Activated CD4-positive, alpha-beta T cell treated with anti-CD3 and anti-CD28 coated beads, Interleukin-10, Interleukin-2, amounts not matched to agents 100 ng/mL and 50 ng/mL, durations not matched to agents 16 hours and 8 hours (primary cell): ENCODE measurements around the gene CEBPZOS.
A peak's percentile ranks its signal among the peaks of the same experiment; 100 is the strongest.

ENCODE experiments used
- DNase-seq: peaks from one replicate; pipeline ENCODE4 v3.0.0-alpha.2; 2020

CEBPZOS gene

DNA sequence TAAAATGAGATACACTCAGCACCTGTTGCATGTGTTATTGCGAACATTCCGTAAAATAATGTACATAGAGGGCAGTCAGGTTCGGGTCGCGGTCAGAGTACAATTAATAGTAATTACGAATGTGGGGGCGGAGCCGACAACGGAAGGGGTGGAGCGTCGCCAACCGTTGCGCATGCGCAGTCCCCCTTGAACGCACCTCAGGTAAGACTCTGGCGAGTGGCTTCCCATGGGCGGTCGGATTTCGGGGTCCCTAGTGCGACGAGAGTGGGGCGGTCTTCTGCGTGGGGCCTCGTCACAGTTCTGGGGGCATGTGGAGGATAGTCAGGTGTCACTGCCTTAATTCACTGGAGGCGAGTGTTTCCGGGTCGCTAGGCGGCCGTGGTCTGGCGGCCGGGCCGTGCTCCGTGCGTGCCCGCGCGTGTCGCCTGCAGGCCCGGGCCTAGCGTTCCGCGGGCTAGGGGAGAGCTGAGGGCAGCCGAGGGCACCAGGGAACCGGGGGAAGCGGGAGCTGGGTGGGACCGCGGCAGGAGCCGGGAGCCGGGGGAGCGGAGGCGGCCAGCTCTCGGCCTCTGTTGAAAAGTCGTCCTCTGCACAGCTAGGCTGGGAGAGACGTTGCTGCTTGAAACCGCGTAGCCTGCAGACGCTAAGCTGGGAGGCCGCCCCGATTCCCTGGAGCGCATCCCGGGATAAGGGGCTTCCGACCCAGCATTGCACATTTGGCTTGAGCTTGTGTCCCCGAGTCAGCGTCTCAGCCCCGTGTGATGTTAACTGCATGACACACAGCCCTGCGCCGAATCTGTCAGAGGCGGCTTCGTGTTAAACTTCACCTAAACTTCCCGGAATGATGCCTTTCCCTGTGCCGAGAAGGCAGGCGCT lies at the start of gene CEBPZOS:
TSS of gene CEBPZOS (plus strand) at position 177 of the 876 bp plus-strand sequence. CDS start 3,209 bp downstream, outside the sequence.
- peak; percentile 92 for DNase-seq

DNA sequence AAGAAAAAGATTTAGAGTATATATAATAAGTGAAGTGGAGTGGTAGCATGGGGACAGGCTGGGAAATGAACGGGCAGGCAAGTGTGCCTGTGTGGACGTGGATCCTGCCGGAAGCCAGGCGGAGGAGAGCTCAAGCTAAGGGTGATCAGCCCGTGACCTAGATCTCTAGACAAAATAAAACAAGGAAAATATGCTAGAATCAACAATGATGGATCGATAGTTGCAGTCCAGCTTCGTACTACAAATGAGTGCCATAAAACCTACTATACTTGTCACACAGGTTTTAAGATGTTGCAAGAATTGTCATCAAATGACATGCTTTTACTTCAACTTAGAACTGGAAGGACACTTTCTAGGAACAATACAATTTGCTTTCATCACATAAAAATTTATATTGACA lies 48.0 kb upstream of the CEBPZOS start:
- DNase-seq: no peak

DNA sequence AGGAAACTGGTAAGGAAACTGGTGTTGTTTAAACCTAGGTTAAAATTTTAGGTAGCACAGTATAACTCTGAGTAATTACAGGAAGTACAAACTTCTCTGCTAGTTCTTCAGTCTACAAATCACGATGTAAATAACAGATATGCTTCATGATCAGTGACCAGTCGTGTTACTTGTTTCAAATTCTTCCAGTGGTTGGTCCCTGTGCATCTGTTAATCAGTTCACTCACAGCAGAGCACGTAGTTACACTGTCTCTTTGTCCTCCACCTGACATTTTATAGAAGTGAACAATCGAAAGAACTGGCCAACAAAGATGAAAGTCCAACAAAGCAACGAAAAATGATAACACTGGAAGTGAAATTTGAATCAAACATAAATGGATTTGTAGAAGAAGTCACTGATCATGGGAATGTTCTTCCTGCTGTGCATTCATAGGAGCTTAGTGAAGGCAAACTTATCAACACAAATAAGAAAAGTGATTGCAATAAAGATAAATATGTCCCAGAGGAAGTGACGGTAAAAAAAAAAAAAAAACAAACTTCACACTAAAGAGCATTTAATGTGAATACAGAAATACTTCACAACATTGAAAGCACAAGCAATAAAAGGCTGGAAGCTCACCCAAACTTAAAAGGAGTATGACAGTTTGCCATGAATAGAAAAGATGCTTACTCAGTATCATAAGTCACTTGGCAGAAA lies 46.5 kb upstream of the CEBPZOS start:
- peak; percentile 56 for DNase-seq

DNA sequence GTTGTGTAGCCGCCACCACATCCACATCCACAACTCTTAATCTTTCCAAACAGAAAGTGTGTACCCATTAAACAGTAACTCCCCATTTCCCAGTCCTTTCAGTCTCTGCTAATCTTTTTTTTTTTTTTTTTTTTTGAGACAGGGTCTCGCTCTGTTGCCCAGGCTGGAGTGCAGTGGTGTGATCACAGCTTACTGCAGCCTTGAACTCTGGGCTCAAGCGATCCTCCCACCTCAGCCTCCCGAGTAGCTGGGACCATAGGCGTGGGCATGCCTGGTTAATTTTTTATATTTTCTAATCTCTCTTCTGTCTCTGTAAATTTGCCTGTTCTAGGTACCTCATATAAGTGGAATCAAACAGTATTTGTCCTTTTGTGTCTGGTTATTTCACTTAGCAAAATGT lies 43.1 kb upstream of the CEBPZOS start:
- no peak for DNase-seq

DNA sequence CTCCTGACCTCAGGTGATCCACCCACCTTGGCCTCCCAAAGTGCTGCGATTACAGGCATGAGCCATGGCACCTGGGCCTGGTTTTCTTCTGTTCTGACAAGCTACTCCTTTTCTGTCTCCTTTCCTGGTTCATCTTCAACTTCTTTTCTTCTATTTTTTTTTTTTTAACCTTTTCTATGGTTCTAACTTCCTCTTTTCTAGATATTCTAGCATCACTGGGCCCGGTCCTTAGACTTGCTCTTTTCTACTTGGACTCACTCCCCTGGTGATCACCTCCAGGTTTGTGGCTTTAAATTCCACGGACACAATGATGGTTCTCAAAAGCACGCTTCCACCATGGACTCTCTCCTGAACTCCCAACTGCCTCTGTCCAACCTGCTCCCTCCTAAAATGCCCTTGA lies 41.5 kb upstream of the CEBPZOS start:
- no peak for DNase-seq

DNA sequence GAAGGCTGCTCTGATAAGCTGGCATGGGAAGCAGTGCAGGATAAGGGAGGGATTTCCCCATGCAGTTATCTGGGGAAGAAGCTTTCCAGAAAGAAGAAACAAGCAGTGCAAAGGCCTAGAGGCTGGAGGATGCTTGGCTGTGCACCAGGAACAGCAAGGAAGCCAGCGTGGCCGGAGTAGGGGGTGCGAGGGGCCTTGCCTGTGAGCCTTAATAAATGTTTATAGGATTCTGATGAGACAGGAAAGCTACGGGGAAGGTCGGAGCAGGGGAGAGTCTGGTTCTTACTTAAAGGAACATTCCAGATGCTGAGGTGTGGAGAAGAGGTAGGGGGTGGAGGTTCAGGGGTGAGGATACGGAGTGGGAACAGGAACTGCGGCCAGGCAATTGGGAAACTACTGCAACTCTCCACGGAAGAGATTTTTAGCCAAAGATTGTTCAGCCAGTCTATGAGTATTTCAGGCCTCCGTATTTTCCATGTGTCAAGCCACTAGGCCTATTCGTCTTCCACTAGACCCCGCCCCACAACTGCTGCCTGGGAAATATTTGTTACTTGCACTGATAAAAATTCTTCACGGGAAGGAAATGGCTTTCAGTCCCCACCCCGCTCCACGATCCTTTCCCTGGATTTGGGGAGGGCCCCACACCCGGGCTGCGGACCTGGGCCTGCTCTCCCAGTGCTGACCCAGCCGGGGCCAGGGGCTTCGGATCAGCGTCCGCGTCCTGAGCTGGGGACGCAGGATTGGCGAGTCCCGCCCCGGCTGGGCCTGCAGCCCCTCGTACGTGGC lies 40.0 kb upstream of the CEBPZOS start:
- peak; percentile 21 for DNase-seq

DNA sequence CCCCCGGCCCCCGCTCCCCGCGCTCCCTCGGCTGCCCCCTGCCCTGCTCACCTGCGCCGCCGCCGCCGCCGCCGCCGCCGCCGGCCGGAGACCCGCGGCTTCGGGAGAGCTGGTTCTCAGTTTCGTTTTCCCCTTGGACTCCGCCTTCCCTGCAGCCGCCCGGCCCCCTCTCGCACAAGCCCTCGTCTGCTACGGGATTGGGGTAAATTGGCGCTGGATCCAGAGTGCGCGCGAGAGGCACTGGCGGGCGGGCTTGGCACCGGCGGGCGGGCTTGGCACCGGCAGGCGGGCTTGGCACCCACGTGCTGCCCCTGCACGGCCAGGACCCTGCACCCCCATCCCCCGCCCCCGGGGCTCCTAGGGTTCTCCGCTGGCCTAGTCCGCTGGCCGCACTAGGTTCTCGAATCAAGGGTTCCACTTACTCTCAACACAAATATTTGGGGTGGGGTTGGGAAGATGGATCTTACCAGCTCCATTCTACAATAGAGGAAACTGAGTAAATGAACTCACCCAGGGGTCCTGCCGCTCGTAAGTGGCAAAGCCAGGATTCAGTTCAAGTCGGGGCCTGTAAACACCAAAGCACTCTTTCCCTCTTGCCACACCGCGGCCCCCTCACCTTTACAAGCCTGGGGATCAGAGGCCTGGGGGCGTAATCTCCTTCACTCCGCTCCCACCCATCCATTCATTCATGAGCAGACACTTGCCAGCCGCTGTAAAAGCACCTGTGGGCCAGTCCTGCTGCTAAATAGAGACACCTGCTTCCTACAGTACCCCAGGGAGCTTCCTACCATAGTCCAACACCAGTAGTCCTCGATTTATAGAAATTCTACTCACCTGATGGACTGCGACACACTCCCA lies 39.2 kb upstream of the CEBPZOS start, which contains the start of gene EIF2AK2:
TSS of gene EIF2AK2 (minus strand) at position 124 of the 858 bp plus-strand sequence. CDS start 9,174 bp downstream, outside the sequence.
- DNase-seq: peak; percentile 90

DNA sequence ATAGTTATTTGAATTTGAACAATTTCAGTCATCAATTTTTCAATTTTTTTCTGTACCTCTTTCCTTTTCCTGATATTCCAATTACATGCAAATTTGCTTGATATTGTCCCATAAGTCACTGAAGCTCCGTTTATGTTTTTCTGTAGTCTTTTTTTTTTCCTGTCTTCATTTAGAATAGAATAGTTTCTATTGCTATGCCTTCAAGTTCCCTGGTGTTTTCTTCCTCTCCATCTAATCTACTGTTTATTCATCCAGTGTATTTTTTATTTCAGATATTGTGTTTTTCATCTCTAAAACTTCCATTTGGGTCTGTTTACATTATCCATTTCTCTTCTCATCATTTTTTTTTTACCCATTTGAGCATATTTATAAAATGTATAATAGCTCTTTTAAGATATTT lies 31.5 kb upstream of the CEBPZOS start:
- DNase-seq: no peak

DNA sequence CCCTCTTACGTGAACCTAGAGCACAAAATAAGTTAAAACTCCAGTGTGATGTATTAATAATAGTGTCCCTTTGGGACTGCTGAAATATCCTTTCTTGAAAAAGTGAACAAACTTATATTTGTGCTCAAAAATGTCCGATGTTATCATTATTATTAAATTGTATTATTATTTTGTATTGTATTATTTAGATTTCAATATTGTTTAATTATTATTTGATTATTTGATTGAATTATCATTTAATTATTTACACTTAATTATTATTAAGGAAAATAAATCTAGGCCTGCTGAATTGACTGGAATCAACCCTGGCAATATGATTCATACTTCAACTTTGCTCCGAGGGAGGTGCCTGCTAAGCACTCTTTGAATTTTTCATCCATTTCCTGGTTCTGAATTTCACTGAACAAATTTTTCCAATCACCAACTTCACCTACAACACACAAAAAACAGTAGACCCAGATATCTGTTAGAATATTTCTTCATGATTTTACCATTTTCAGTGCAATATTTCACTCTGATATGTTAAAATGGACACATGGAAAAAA lies 28.6 kb upstream of the CEBPZOS start:
- no peak for DNase-seq

DNA sequence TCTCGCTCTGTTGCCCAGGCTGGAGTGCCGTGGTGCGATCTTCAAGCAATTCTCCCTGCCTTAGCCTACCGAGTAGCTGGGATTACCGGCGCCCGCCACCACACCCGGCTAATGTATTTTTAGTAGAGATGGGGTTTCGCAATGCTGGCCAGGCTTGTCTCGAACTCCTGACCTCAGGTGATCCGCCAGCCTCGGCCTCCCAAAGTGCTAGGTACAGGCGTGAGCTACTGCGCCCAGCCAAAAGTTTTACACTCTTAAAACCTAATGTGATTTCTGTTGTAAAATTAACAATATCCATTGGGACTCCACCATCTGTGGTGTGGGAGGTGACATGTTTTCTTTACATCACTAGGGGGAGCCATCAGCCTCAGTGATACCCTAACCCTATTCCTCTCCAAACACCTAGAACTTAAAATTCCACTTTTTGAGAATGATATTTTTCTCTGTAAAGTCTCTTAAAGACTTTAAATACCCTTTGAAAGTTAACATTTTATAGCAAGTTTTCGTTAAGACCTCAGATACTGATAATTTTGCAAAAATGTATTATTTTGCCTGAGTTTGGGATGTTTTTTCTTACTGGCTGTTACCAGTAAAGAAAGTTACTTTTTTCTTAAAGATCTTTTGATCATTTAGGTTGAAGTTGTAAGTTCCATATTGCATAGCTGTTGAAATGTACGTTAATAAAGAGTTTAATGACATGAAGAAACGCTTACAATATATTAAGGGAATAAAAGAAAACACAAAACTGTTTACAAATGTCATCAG lies 27.9 kb upstream of the CEBPZOS start:
- peak; percentile 57 for DNase-seq

DNA sequence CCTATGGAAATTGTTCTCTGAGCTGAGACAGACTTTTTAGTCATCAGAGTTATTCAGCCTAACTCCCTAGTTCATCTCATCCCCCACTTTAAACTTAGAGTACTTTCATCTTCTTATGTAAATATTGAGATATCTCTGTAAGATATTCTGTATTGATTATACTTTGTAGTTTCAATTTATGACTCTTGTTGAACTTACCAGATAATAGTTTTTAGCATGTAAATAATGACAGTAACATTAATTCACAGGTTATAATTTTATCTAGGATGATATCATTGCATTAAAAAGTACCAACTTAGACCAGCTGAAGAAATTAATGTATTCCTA lies 24.7 kb upstream of the CEBPZOS start:
- no peak for DNase-seq

DNA sequence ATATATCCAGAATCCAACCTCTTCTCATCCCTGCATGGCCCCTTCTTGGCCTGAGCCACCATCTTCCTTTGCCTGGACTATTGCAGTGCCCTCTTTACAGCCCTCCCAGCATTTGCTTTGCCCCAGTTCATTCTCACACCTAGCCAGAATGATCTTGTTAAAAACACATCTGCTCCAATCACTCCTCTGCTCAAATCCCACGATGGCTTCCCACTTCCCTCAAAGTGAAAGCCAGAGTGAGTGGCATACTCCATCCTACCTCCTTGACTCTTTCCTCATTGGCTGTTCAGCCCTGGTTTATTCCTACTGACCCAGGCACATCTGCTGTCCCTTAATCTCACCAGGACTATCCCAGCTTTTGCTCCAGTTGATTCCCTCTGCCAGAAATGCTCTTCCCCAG lies 22.6 kb upstream of the CEBPZOS start:
- DNase-seq: no peak

DNA sequence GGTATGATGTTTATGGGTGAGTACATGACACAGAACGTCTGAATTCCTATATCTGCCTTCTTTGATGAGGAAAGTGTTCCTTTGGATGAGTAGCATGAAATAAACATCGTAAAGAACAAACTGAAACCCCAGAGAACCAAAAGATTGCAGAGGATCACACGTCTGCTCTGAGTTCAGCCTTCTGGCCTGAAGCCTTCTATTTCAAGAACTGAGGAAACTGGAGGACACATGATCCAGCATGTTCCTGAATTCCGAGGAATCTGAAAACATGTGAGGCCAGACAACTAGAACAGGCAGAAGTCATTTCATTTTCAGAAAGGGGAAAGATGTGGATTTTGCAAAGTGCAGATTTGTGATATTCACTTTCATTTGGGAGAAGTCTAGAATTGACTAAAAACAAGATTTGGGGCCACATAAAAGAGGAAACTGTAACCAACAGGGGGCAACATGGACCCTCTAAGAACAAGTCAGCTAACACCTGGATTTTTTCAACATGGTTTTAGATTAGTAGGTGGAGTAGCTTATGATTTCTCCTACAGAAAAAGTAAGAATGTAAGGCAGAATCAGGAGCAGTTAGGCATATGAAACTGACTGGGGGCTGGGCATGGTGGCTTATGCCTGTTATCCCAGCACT lies 16.2 kb upstream of the CEBPZOS start:
- DNase-seq: no peak

DNA sequence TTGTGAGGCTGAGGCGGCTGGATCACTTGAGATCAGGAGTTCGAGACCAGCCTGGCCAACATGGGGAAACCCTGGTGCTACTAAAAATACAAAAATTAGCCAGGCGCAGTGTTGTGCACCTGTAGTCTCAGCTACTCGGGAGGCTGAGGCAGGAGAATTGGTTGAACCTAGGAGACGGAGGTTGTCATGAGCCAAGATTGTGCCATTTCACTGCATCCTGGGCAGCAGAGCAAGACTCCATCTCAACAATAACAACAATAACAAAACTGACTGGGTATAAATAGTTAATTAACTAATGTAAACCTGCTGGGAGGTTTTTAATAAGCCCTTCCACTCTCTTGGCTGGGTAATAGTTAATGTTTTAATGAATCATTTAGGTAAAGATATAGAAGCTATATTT lies 15.7 kb upstream of the CEBPZOS start:
- no peak for DNase-seq

DNA sequence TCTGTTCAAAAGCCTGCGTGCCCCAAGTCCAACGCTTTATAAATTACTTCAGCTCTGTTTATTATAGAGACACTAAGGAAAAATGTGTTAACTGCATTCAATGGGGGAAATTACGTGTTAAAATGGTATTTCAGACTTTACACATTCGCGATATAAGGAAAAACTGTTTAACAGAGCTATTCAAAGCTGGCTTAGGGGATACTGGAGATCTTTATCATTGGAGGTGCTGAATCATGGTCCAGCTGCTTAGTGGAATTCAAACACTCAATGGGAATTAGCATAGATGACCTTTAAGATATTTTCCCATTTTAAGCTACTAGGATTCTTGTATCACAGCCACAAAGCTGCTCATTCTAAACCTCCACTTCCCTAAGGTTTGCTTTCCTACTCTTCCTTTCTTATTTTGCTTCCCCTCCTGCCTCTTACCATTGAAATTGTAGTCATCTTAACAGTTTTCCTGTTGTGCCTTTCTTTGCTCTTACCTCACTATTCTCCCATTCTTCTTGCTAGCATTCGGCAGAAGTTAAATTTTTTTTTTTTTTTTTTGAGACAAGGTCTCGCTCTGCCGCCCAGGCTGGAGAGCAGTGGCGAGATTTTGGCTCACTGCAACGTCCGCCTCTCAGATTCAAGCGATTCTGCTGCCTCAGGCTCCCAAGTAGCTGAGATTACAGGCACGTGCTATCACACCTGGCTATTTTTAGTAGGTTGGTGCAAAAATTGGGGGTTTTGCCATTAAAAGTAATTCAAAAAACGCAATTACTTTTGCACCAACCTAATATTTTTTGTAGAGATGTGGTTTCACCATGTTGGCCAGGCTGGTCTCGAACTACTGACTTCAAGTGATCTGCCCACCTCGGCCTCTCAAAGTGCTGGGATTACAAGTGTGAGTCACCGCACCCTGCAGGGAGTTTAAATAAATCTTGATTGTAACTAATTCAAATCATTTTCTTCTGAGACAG lies 14.3 kb upstream of the CEBPZOS start:
- no peak for DNase-seq

DNA sequence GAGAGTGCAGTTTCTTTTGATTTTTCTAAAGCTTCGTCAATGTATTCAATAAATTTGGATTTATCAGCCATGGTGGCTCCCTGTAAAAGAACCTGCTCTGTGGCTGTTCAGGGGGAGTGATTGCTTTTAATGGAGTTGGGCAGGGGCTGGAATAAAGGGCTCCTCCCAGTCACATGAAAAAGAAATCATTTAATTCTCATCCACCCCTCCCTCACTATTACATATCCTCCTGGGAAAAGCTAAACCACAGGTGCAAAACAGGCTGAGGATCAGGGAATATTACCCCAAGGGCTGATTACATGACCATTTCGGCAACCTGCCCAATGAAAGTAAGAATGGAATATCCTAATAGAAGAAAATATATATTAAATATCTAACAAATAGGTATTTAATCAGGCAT lies 7.7 kb upstream of the CEBPZOS start, which contains the start of gene SULT6B1:
TSS of gene SULT6B1 (minus strand) at position 101 of the 400 bp plus-strand sequence. CDS start at position 71, 30 bp downstream.
- DNase-seq: no peak

DNA sequence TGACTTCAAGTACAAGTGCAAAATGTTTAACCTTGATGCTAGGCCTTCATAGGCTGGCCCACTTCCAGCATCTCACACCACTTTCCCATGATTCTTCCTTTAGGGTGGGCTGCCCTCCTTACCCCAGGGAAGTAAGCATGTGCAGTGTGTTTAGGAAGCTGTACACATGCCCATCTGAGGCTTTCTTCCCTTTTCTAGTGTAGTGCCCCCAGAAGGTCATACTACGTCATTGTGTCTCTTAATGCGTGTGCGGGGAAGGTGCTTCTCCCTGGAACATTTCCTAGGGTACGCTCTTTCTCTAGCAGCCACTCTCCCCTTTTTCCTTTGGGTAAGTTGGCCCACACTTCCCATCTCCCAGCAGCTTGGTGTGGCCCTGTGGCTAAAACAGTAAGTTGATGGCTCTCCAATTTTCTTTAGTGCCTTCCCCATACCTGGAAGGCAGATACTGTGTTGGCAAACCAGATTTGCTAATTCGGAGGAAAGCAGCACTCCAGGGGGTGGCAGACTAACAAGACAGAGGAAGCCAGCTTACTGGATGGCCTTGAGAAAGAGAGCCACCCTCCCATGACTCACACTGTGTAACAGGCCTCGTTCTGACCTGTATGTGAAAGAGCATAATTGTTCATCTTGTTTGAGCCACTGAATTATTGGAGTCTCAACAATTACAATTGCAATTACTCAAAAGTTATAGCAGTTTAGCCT lies 6.7 kb upstream of the CEBPZOS start:
- peak; percentile 22 for DNase-seq

DNA sequence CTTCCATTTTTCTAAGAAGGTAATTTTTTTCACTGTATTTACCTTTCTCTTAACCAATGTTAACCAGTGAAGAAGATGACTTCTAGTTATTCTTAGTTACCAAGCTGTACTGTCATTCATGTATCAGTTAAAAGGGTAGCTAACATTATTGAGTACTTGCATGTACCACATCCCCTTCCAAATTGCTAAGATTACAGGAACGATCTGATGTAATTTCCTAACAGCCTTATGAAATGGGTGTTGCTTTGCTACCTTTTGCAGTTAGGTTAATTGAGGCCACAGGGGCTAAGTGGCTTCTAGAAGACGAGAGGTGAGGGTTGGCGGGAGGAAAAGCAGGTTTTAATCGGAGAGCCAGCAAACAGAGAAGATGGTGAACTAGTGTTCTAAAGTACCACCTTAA lies 6.0 kb upstream of the CEBPZOS start:
- DNase-seq: peak; percentile 19

DNA sequence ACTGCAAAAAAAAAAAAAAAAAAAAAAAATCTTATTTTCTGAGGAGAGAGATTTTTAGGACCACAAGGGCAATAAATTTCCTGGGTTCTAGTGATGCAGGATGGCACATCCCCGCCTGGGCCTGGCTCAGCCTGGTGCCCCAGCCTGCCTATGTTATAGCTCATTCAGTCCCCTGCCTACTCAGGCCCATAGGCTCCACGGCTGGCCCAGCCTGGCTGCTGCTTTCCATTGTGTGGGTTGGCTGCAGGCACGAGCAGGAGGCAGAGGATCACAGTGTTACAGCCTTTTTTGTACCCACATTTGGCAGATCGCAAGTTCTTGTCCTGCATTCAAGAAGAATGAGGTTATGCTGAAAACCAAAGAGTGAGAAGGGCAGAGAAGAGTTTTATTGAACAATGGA lies 5.0 kb upstream of the CEBPZOS start:
- DNase-seq: no peak
